OCI-LY1 (cell line): ENCODE results near the gene SPRR2B.

Source experiments
- H2AFZ ChIP-seq: fragments of 200-600 bp; sonication (generic), shearing (Covaris generic); 2 replicates; pipeline ENCODE4 v1.6.0; 2014; ENCODE audit warnings: antibody characterized with exemption, mild to moderate bottlenecking, low read length
- H3F3A ChIP-seq: fragments of 200-600 bp; sonication (generic), shearing (Covaris generic); 2 replicates; pipeline ENCODE4 v1.6.0; 2014; ENCODE audit warnings: mild to moderate bottlenecking, antibody characterized with exemption, low read length, moderate library complexity; ENCODE audit not compliant: insufficient read depth
- H3K27ac ChIP-seq: fragments of 200-600 bp; sonication (generic); 2 replicates; pipeline ENCODE4 v1.5.1; 2014; ENCODE audit warnings: low read length, mixed run types, mild to moderate bottlenecking, low read depth; ENCODE audit not compliant: poor library complexity, severe bottlenecking
- H3K27me3 ChIP-seq: fragments of 200-600 bp; sonication (generic); 2 replicates; pipeline ENCODE4 v1.6.0; 2014; ENCODE audit warnings: antibody characterized with exemption, mild to moderate bottlenecking, low read length, moderate library complexity; ENCODE audit not compliant: insufficient read depth
- H3K36me3 ChIP-seq: fragments of 200-600 bp; sonication (generic); 2 replicates; pipeline ENCODE4 v1.6.1; 2014; ENCODE audit warnings: mild to moderate bottlenecking, antibody characterized with exemption, low read length, moderate library complexity, mixed read lengths; ENCODE audit not compliant: insufficient read depth
- H3K4me1 ChIP-seq: fragments of 200-600 bp; sonication (generic); 2 replicates; pipeline ENCODE4 v1.5.1; 2014; ENCODE audit warnings: mild to moderate bottlenecking, low read length, moderate library complexity; ENCODE audit not compliant: insufficient read depth, severe bottlenecking
- H3K4me2 ChIP-seq: fragments of 200-600 bp; sonication (generic), shearing (Covaris generic); 2 replicates; pipeline ENCODE4 v1.6.1; 2014; ENCODE audit warnings: low read length
- H3K4me3 ChIP-seq: fragments of 200-600 bp; sonication (generic); 2 replicates; pipeline ENCODE4 v1.5.1; 2014; ENCODE audit warnings: low read length, low read depth, mild to moderate bottlenecking, mixed read lengths; ENCODE audit not compliant: poor library complexity, severe bottlenecking
- H3K79me2 ChIP-seq: fragments of 200-600 bp; shearing (Covaris generic); 2 replicates; pipeline ENCODE4 v1.6.1; 2016; ENCODE audit warnings: mixed run types, low read length, mixed read lengths; ENCODE audit not compliant: insufficient read depth
- H3K9ac ChIP-seq: fragments of 200-600 bp; sonication (generic), shearing (Covaris generic); 2 replicates; pipeline ENCODE4 v1.6.1; 2014; ENCODE audit warnings: mild to moderate bottlenecking, low read length, mixed read lengths
- H3K9me2 ChIP-seq: fragments of 200-600 bp; sonication (generic), shearing (Covaris generic); 2 replicates; pipeline ENCODE4 v1.6.1; 2014; ENCODE audit warnings: low read depth, mild to moderate bottlenecking, low read length, mixed read lengths
- H3K9me3 ChIP-seq: fragments of 200-600 bp; shearing (Covaris generic); 2 replicates; pipeline ENCODE4 v1.6.1; 2014; ENCODE audit warnings: low read length, mixed read lengths
- H4K20me1 ChIP-seq: fragments of 200-600 bp; sonication (generic), shearing (Covaris generic); 2 replicates; pipeline ENCODE4 v1.6.0; 2016; ENCODE audit warnings: mild to moderate bottlenecking, low read length; ENCODE audit not compliant: insufficient read depth
- CTCF ChIP-seq: fragments of 200-600 bp; sonication (generic), shearing (Covaris generic); IDR thresholded peaks from 2 replicates; pipeline ENCODE4 v1.5.1; 2017; ENCODE audit warnings: mild to moderate bottlenecking, antibody characterized with exemption, low read length, moderate library complexity, mixed read lengths
- EZH2 ChIP-seq: fragments of 200-600 bp; sonication (generic), shearing (Covaris generic); IDR thresholded peaks from 2 replicates; pipeline ENCODE4 v1.8.0; 2017; ENCODE audit warnings: borderline replicate concordance, mixed run types, mild to moderate bottlenecking, antibody characterized with exemption, low read length, moderate library complexity, mixed read lengths

The SPRR2B gene

GRCh38 chr1:153081736-153082135 lies 10.3 kb upstream of the SPRR2B start:
- no peak overlapping the region for H3K4me2 ChIP-seq
- H3K36me3 ChIP-seq = no peaks in the 10 kb centered on the region
- no peak overlapping the region for H3K4me3 ChIP-seq
- no peaks in the 10 kb centered on the region for H3K9me2 ChIP-seq
- no peaks in the 10 kb centered on the region for H3K4me1 ChIP-seq
- H3K27ac ChIP-seq = no peak overlapping the region
- TF ChIP-seq CTCF = no peak
- H3K79me2 ChIP-seq = no peaks in the 10 kb centered on the region
- no peaks in the 10 kb centered on the region for H3K27me3 ChIP-seq
- H3K9me3 ChIP-seq = no peaks in the 10 kb centered on the region
- no peak overlapping the region for H3K9ac ChIP-seq
- H4K20me1 ChIP-seq = no peaks in the 10 kb centered on the region
- no peak overlapping the region for H2AFZ ChIP-seq
- no peaks in the 10 kb centered on the region for H3F3A ChIP-seq

GRCh38 chr1:153072806-153073726 lies 1.7 kb upstream of the SPRR2B start:
- H3K4me2 ChIP-seq = no peak overlapping the region
- no peak for TF ChIP-seq CTCF
- TF ChIP-seq EZH2 = no peak
- H3F3A ChIP-seq = no peaks in the 10 kb centered on the region
- H3K27ac ChIP-seq = no peak overlapping the region
- no peak overlapping the region for H2AFZ ChIP-seq
- no peaks in the 10 kb centered on the region for H3K27me3 ChIP-seq
- H3K9me3 ChIP-seq = no peaks in the 10 kb centered on the region
- no peak overlapping the region for H3K4me3 ChIP-seq
- no peaks in the 10 kb centered on the region for H3K9me2 ChIP-seq
- no peaks in the 10 kb centered on the region for H3K4me1 ChIP-seq
- H3K9ac ChIP-seq = no peak overlapping the region
- no peaks in the 10 kb centered on the region for H3K79me2 ChIP-seq
- no peaks in the 10 kb centered on the region for H4K20me1 ChIP-seq
- no peaks in the 10 kb centered on the region for H3K36me3 ChIP-seq

GRCh38 chr1:153070243-153070642 lies 1.2 kb downstream of the SPRR2B start:
- Histone ChIP-seq H3F3A (no peaks in the 10 kb centered on the region), H3K79me2 (no peaks in the 10 kb centered on the region), H3K4me3 (no peak overlapping the region), H3K36me3 (no peaks in the 10 kb centered on the region), H2AFZ (no peak overlapping the region), H3K9me2 (no peaks in the 10 kb centered on the region), H3K4me2 (no peak overlapping the region), H3K4me1 (no peaks in the 10 kb centered on the region), H3K27ac (no peak overlapping the region), H4K20me1 (no peaks in the 10 kb centered on the region), H3K9me3 (no peaks in the 10 kb centered on the region), H3K9ac (no peak overlapping the region), H3K27me3 (no peaks in the 10 kb centered on the region)
- TF ChIP-seq EZH2 (no peak), CTCF (no peak)
